Esophagus squamous epithelium (tissue), 5 donors: Measurements from ENCODE around the gene JARID2. TPM values are rescaled to one million over a fixed set of nuclear protein-coding genes. Genes with fewer than 3 reads are reported as not detected.
A peak's percentile ranks its signal among the peaks of the same experiment; 100 is the strongest.

Source experiments
- DNase-seq: peaks from one replicate; lab custom pipeline; 2025; lab: John Stamatoyannopoulos, UW
- H3K27ac ChIP-seq, 4 donors: fragments of 200-600 bp; sonication (generic); one replicate each; pipeline ENCODE4 v1.5.1; 2016 to 2019; ENCODE audit warnings: mild to moderate bottlenecking in 1 of 4
- H3K27me3 ChIP-seq, 4 donors: fragments of 200-600 bp; sonication (generic); 1 replicate in 3 of 4; 2 replicates in 1 of 4; pipeline versions ENCODE4 v1.5.1 to v1.6.0; 2017 to 2021; ENCODE audit warnings: antibody characterized with exemption in 1 of 4
- H3K36me3 ChIP-seq, 3 donors: fragments of 200-600 bp; sonication (generic); one replicate each; pipeline ENCODE4 v1.5.1; 2016 to 2019
- H3K4me1 ChIP-seq, 3 donors: fragments of 200-600 bp; sonication (generic); one replicate each; pipeline ENCODE4 v1.5.1; 2017 to 2019
- H3K4me3 ChIP-seq, 4 donors: fragments of 200-600 bp; sonication (generic); 1 replicate in 3 of 4; 2 replicates in 1 of 4; pipeline ENCODE4 v1.5.1; 2016 to 2019; ENCODE audit warnings: mild to moderate bottlenecking in 2 of 4, moderate library complexity in 1 of 4
- H3K9me3 ChIP-seq, 3 donors: fragments of 200-600 bp; sonication (generic); one replicate each; pipeline ENCODE4 v1.5.1; 2016 to 2019
- POLR2A ChIP-seq, 4 donors: fragments of 450-650 bp; IDR thresholded peaks; one replicate each; pipeline ENCODE4 v1.6.1; 2017; ENCODE audit warnings: antibody characterized with exemption in 4 of 4, mild to moderate bottlenecking in 4 of 4, moderate library complexity in 3 of 4
- WGBS, 2 donors: methylation state at CpG; one replicate each; pipeline ENCODE4 v1.1.5; 2018; 5-methylcytosine and 5-hydroxymethylcytosine counted together
- intact Hi-C: fragments of 100-400 bp; cut with DNase I; formaldehyde crosslinking; loops from one replicate; pipeline ENCODE4 v1.15.0; 2022
- total RNA-seq, 4 donors: library from RNA; depleted of rRNA; stranded (reverse); fragments of >200 nt; gene quantifications; one replicate each; pipeline ENCODE4 v1.1.0, GENCODE V29; 2016
- TF ChIP-seq, protein P1 (sequence below), 6 experiments: fragments of 450-650 bp in 4 of 6; fragments of 200-600 bp in 2 of 6; sonication (generic) in 2 of 6; IDR thresholded peaks; one replicate each; pipeline ENCODE4 v1.5.1; 2016 to 2019; ENCODE audit warnings: antibody characterized with exemption in 6 of 6, mild to moderate bottlenecking in 4 of 6, moderate library complexity in 4 of 6
- donor health status: DM: yes; HTN: yes; CAD: no.

The JARID2 gene
- total RNA-seq, 4 donors from 2014 or later = 13.3 to 19.6 (median 16.3) TPM

DNA sequence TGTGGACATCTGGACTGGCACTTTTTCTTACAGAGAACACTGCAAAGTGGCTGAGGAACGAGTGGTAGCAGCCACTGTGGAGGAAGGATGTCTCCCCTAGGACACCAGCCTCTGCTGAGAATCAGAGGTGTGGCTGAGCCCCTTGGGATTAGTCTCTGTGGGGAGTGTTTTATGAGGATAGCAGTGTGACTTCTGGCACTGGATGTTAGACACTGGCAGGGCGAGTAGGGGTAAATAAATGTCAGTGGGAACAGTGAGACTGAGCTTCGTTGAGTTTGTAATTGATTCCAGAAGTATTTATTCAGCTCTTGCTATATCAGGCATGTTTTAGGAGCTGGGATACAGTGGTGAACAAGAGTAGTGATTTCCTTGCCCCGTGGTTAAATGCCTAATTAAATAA is 124.0 kb downstream of the JARID2 start:
- DNase-seq = no peak
- H3K36me3 ChIP-seq = no peaks in the 10 kb centered on the region
- H3K27me3 ChIP-seq = no peaks in the 10 kb centered on the region
- no peak overlapping the region for H3K4me3 ChIP-seq
- WGBS, 2 donors = 43 to 54% methylated on average over 4 of the region's 4 CpGs
- no peak for TF ChIP-seq POLR2A (IDR thresholded peaks at IDR 0.05)
- TF ChIP-seq, protein P1, sequence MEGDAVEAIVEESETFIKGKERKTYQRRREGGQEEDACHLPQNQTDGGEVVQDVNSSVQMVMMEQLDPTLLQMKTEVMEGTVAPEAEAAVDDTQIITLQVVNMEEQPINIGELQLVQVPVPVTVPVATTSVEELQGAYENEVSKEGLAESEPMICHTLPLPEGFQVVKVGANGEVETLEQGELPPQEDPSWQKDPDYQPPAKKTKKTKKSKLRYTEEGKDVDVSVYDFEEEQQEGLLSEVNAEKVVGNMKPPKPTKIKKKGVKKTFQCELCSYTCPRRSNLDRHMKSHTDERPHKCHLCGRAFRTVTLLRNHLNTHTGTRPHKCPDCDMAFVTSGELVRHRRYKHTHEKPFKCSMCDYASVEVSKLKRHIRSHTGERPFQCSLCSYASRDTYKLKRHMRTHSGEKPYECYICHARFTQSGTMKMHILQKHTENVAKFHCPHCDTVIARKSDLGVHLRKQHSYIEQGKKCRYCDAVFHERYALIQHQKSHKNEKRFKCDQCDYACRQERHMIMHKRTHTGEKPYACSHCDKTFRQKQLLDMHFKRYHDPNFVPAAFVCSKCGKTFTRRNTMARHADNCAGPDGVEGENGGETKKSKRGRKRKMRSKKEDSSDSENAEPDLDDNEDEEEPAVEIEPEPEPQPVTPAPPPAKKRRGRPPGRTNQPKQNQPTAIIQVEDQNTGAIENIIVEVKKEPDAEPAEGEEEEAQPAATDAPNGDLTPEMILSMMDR (IDR thresholded peaks at IDR 0.05) = no peak
- no peak overlapping the region for H3K27ac ChIP-seq
- intact Hi-C loops = no loop called here
- H3K4me1 ChIP-seq = peaks cover 25 to 88% (median 28%) of the 10 kb centered on the region in 3 donors
- no peaks in the 10 kb centered on the region for H3K9me3 ChIP-seq

DNA sequence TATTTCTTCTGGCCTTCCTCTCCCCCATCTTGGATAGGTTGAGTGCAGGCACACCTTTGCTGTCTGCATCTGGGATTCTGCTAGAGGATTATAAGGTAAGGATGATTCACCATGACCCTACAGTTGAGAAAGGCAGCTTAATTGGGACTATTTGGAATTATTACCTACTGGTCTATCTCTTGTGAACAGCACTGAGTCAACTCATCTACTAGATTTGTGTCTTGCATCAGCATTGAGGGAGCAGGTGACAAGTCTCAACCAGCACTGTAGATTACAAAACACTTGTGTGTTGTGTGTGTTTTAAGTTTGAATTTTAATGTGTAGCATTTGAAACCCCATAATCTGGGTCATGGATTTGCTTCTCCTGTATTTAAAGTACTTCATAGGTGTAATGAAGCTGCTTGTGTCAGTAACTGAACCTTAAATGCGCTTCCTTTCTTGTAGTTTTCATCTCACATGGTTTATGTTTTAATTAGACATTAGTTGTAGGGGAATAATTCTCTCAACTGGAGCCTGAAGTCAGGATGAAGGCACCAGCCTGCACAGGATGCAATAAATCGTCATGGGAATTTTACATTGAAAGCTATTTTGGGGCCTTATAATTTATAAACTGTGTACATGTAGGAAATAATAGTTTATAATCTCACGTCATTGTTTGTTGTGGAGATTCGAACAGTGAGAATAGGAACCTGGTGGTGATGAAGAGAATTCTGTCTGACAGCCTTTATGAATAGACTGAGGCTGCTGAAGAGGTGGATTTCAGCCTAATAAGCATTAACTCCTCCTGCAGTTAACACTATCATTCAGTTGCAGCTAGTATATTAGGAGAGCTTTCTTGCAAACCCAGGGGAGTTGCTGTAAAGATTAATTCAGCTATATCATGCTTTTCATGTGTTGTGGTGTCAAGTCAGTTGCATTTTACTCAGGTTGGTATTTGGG is 125.1 kb downstream of the JARID2 start:
- WGBS, 2 donors = 49 to 70% methylated on average over 4 of the region's 4 CpGs
- no peak overlapping the region for H3K4me3 ChIP-seq
- peak overlapping the region in 2 of 4 donors; percentile 23 to 38 for H3K27ac ChIP-seq
- H3K27me3 ChIP-seq = no peaks in the 10 kb centered on the region
- TF ChIP-seq, protein P1 (IDR thresholded peaks at IDR 0.05) = no peak
- TF ChIP-seq POLR2A (IDR thresholded peaks at IDR 0.05) = no peak
- peaks cover 14 to 88% (median 30%) of the 10 kb centered on the region in 3 donors for H3K4me1 ChIP-seq
- no peak for DNase-seq
- intact Hi-C loops = no loop called here
- no peaks in the 10 kb centered on the region for H3K36me3 ChIP-seq
- H3K9me3 ChIP-seq = no peaks in the 10 kb centered on the region

DNA sequence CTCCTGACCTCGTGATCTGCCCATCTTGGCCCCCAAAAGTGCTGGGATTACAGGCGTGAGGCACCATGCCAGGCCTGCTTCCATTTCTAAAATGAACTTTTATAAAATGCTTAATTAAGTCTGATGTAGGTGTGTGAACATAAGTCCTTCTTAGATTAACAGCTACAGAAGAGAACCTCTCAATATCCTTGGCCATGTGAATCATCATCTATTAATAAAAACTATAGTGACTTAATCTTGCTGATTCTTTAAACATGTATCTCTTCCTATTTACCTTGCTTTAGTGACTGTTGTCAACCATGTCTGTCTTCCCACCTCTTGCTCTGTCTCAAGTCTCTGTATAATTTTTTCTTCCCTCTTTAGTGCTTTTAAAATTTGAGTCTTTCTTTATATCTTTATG is 127.1 kb downstream of the JARID2 start:
- H3K36me3 ChIP-seq = no peaks in the 10 kb centered on the region
- peaks cover 17 to 77% (median 24%) of the 10 kb centered on the region in 3 donors for H3K4me1 ChIP-seq
- no peak overlapping the region for H3K27ac ChIP-seq
- H3K9me3 ChIP-seq = no peaks in the 10 kb centered on the region
- no peaks in the 10 kb centered on the region for H3K27me3 ChIP-seq
- intact Hi-C loops = no loop called here
- no peak for TF ChIP-seq POLR2A (IDR thresholded peaks at IDR 0.05)
- TF ChIP-seq, protein P1 (IDR thresholded peaks at IDR 0.05) = no peak
- H3K4me3 ChIP-seq = no peak overlapping the region
- no peak for DNase-seq
- WGBS, 2 donors = 83 to 86% methylated on average over 2 of the region's 2 CpGs

DNA sequence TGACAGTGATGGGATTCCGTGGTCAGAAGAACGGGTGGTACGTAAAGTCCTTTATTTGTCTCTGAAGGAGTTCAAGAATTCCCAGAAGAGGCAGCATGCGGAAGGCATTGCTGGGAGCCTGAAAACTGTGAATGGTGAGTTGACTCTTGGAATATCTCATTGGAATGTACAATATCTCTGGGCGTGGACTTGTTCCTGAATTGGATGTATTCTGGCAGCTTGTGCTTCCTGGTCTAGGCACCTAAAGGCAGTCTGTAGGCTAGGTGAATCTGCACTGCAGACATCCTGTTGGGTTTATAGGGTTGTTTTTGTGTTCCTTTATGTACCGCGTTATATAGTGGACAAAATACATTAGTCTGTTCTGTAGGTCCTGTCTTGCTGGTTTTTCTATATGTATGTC is 128.2 kb downstream of the JARID2 start:
- peak overlapping the region in 1 of 4 donors; percentile 31 for H3K27ac ChIP-seq
- no peak for DNase-seq
- peaks cover 17 to 75% (median 24%) of the 10 kb centered on the region in 3 donors for H3K4me1 ChIP-seq
- H3K4me3 ChIP-seq = no peak overlapping the region
- H3K27me3 ChIP-seq = no peaks in the 10 kb centered on the region
- H3K36me3 ChIP-seq = no peaks in the 10 kb centered on the region
- 66 to 91% methylated on average over 7 of the region's 7 CpGs for WGBS, 2 donors
- no peak for TF ChIP-seq POLR2A (IDR thresholded peaks at IDR 0.05)
- TF ChIP-seq, protein P1 (IDR thresholded peaks at IDR 0.05) = no peak
- H3K9me3 ChIP-seq = no peaks in the 10 kb centered on the region
- intact Hi-C loops = no loop called here

DNA sequence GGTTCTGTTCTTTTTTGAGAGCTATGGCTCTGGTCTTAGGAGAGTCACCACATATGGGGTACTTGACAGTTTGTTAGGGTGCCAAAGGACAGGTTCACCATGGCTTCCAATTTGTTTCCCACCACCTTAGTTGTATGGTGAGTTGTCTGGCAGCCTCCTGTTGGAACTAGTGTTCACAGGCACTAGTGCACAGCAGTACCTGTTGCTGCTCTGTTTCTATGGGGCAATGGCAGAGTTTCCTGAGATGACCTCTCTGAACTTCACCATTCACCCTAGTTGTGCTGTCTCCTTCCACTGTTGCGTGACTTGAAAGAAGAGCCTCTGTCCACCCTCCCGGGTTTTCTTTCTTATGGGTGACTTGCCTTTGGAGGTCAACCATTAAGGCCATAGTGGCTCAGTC is 129.1 kb downstream of the JARID2 start:
- no peaks in the 10 kb centered on the region for H3K36me3 ChIP-seq
- DNase-seq = no peak
- WGBS, 2 donors = 88 to 93% methylated on average over 2 of the region's 2 CpGs
- no peak overlapping the region for H3K27ac ChIP-seq
- H3K4me1 ChIP-seq = peaks cover 17 to 73% (median 20%) of the 10 kb centered on the region in 3 donors
- H3K4me3 ChIP-seq = no peak overlapping the region
- intact Hi-C loops = no loop called here
- no peaks in the 10 kb centered on the region for H3K27me3 ChIP-seq
- no peak for TF ChIP-seq POLR2A (IDR thresholded peaks at IDR 0.05)
- TF ChIP-seq, protein P1 (IDR thresholded peaks at IDR 0.05) = no peak
- H3K9me3 ChIP-seq = no peaks in the 10 kb centered on the region
